PFSK-1 (cell line): ENCODE data around the gene TOX2.

Experiments
- POLR2AphosphoS5 ChIP-seq: IDR thresholded peaks from 2 replicates; pipeline ENCODE4 v1.6.1; 2012; ENCODE audit warnings: low read depth, mild to moderate bottlenecking, control low read depth, low read length, moderate library complexity
- TAF1 ChIP-seq: IDR thresholded peaks from 2 replicates; pipeline ENCODE4 v1.6.1; 2012; ENCODE audit warnings: low read length, control low read depth, borderline replicate concordance; ENCODE audit not compliant: insufficient read depth

DNA sequence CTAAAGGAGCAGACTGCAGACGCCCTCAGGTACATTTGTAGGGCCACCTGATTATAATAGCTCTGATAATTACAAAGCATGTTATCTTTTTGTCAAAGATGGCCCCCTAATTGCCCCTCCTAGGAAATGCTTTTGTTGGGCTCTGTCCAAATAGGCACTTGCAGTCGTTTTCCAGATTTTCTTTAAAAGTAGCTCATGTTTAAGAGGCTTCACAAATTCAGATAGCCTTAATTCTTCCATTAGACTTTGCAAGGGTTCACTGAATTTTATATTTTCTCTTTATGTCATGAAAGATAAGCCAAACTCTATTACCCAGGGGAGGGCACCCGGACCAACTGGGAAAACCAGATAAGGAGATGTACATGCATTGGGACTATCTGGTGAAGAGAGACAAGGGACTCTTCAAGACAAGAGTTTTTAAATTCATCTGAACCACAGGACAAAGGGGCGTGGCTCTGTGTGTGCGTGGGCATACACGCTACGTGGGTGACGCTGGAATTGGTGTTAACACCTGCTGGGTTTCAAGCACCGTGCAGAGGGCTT, 95.6 kb downstream of the TOX2 start:
- TF ChIP-seq POLR2AphosphoS5 (no peak), TAF1 (no peak)
